HS-27A (cell line): ENCODE measurements around the gene TFCP2L1.

ENCODE experiments used
- DNase-seq: peaks from one replicate; pipeline ENCODE4 v3.0.0-alpha.2; 2012; ENCODE audit warnings: low read depth, missing footprints

TFCP2L1 gene

GRCh38 chr2:121219866-121220265 lies 65.1 kb downstream of the TFCP2L1 start:
- DNase-seq: no peak

- no peak for DNase-seq
These were observed 66.5 kb downstream of the TFCP2L1 start for GRCh38 chr2:121218386-121218938.

GRCh38 chr2:121217627-121218026 lies 67.4 kb downstream of the TFCP2L1 start:
- DNase-seq: no peak

- DNase-seq: no peak
These were observed 70.7 kb downstream of the TFCP2L1 start for GRCh38 chr2:121214296-121214695.

DNA sequence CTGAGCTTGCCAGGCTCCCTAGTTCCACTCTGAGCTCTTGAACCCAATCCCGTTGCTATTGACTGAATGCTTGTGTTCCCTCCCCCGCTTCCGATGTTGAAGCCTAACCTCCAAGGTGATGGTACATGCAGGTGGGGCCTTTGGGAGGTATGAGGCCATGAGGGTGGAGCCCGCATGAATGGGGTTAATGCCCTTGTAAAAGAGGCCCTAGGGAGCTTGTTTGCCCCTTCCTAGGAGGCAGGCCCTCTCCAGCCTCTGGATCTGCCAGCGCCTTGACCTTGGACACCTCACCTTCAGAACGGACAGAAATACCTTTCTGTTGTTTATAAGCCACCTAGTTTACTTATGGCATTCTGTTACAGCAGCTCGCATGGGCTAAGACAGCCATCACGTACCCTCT lies 71.6 kb downstream of the TFCP2L1 start:
- DNase-seq: no peak

DNA sequence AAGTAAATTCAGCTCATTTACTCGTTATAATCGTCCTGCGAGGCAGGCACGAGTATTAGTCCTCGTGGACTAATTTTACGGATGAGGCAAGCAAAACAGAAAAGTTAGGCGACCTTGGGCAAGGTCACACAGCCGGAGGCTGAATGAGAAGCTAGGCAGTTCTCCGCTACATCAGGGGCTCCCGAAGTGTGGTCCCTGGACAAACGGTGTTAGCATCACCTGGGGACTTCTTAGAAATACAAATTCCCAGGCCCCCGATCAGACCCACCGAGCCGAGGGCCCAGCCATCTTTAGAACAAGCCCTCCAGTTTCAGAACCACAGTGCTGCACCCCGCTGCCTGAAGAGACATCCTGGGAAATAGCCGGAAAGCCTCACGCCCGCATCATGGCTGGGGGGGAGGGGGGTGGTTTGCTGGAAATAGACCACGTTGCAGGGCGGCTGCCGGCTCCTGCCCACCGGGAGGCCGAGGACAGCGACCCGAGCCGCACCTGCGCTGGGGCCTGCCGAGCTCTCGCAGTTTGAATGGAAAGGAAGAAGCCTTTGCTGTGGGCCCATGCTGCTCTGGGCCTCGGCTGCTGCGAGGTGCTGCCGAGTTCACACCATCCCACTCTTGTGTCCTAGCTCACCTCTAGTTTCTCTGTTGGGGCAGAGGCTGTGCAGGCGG lies 72.2 kb downstream of the TFCP2L1 start:
- DNase-seq: no peak

GRCh38 chr2:121211689-121212151 lies 73.3 kb downstream of the TFCP2L1 start:
- no peak for DNase-seq

- no peak for DNase-seq
These were observed 73.8 kb downstream of the TFCP2L1 start for GRCh38 chr2:121211251-121211650.

GRCh38 chr2:121210691-121211090 lies 74.3 kb downstream of the TFCP2L1 start:
- no peak for DNase-seq

DNA sequence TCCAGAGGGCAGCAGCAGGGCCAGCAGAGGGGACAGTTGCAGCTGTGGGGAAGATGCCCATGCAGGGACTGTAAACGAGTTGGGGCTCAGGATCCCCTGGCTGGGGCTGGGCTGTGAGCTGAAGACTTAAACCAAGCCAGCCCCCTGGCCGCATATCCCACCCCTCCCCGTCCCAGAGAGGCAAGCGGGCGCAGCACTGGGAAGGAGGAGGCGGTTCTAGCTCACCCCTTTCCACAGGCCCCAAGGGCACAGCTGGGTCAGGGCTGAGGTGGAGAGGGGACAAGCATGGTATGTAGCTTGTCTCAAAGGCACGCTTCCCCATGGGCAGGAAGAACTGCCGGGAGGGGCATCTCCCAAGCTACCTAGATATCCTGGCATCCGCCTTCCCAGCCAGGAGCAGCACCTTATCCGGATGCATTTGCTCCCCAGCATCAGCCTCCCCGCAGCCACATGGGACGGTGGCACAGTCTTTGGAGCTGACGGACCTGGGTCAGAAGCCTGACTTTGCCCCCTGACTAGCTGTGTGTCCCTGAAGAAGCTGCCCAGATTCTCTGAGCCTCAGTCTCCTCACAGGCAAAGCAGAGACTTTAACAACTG lies 75.9 kb downstream of the TFCP2L1 start:
- no peak for DNase-seq

DNA sequence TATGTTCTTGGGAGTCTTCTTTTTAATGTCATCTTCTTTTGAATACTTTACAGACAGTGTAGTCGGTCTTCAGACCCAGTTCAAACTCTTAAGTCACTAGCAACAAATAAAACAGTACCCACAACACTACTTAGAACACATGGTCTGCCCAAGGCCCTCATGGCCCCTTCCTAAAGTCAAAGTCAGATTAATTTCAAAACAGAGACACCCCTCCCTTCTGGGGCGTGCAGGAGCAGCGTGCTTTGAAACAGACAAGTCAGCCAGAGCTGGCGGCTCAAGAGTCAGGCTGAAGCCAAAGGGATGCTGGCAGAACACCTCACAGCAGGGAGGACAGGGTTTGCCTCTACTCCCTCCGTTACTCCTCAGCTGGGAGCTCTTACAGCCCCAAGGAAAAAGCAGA lies 77.5 kb downstream of the TFCP2L1 start:
- no peak for DNase-seq

DNA sequence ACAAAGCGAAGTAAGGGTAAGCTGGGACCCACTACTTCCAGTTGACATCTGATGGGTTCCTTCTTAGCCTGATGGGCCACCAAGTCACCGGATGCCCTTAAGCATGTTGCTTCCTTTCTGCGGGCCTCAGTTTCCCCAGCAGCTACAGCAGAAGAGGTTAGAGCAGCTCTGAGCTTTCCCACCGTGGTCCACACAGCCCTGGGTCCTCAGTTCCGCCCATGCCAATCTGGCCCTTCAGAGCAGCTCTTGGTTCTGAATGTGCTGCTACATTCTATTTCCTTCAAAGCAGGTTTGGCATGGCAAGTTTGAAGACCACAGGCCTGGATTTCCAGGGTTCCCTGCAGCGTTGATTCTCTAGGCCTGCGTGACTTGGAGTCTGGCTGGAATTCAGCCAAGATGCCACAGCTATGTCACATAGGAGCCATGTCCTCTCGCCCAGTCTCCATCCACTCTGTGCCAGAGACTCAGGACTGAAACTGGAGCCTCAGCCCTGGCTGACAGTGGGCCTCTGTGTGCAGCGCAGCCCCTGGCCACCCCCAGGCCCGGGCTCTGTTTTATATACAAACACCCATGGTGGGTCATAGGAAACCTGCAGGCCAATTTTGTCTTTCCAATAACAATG lies 79.6 kb downstream of the TFCP2L1 start:
- DNase-seq: no peak

DNA sequence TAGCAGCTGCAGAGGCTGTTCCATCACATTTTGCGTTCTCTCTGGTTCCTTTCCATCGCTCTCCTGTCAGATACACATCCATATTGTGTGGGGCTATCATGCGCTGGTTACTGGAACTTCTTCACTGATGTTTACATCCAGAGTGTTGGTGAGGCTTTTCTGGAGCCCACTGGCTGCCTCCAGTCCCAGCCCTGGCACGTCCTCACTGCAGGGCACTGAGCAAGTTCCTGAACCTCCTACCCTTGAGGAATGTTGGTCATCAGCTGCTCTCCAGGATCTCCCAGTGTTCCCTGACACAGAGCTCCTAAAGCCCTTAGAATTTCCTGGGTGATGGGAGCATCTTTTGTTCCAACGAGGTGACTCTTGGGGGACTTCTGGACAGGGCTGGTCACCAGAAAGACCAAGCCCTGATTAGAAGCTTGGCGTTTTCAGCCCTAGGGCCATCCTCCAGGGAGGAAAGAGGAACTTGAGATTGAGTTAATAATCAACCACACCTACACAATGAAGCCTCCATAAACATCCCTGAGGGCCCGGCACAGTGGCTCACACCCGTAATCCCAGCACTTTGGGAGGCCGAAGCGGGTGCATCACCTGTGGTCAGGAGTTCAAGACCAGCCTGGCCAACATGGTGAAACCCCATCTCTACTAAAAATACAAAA lies 81.3 kb downstream of the TFCP2L1 start:
- DNase-seq: no peak

GRCh38 chr2:121202541-121203310 lies 82.3 kb downstream of the TFCP2L1 start:
- DNase-seq: no peak

DNA sequence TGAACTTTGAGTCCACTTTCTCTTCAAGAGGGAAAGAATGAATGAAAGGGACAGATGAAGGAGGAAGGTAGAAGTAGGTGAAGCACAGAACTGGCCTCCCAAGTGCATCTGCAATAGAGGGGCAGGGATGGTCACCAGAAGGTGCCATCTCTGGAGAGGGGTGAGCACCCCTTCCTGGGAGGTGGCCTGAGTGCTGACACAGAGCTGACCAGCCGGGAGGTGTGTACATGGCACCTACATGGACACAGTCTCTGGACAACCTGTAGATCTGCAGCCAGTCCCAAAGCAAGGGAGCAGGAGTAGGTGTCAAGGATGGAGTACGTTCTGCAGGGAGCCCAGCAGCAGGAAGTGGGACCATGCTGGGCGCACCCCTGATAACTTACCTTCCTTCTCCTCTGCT lies 83.2 kb downstream of the TFCP2L1 start:
- DNase-seq: no peak

DNA sequence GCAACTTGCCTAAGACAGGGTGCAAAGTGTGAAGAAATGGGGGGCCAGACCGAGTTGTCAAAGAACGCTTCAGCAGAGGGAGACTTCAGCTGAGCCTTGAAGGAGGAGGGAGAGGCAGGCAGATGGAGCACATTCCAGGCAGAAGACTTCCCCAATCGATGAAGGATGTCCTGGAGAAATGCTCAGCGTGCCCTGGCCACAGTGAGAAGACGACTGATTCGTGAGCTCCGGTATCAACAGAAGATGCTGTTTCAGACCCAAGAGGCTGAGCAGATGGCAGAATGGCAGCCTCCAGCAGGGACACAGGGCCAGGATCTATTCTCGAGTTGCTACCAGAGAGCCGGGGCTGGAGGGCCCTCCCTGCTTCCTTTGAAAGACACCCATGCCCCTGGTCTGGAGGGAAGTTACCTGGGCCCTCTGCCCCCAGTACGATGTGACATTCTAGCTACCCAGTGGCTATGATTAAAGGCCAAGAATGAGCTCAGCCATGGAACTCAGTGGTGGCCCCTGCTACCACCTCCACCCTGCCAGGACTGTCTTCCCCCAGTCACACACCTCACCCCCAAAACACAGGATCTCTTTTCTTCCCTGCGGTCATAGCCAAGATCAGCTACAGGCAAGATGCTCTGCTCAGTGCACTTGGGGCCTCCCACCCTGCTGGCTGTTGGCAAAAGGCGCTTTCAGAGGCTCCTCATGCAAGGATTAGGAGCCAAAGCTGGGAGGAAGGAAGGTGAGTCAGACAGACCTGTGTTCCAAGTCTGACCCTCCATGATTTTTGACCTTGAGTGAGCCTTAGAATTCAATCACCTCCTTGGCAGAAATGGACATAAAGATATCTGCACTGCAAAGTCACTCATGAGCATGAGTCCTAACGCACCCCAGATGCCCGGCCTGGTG lies 84.3 kb downstream of the TFCP2L1 start:
- DNase-seq: no peak

GRCh38 chr2:121200011-121200347 lies 85.0 kb downstream of the TFCP2L1 start:
- DNase-seq: no peak

- no peak for DNase-seq
These were observed 85.6 kb downstream of the TFCP2L1 start for GRCh38 chr2:121199281-121200010.

DNA sequence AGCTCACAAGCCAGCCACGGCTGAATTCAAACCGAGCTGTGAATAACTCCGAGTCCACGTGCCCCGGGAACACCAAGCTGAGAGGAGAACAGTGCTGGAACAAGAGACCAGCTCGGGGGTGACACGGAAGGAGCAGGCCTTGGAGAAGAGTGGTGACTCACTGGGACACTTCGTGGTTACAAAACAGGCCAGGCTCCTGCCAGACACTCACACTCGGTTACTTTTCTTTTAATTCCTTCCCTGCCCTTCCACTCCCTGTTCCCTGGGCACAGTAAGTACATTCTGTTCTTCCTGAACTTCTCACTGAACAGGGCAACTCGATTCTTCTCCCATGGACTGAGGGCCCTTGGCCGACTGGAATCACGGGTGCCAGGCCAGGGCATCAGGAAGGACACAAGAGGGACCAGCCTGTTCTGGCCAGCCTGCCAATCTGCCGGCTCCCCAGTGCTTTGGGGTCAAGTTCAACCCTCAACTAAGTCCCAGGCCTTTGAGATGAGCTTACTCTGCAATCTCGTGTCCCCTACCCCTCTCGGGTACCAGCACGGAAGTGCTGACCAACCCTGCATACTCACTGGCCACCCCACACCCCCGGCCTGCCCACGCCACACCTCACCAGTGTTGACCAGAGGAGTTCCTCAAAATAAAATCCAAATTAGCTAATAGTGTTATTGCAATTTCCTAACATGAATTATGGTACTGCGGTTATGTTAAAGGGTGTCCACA lies 87.5 kb downstream of the TFCP2L1 start:
- no peak for DNase-seq

DNA sequence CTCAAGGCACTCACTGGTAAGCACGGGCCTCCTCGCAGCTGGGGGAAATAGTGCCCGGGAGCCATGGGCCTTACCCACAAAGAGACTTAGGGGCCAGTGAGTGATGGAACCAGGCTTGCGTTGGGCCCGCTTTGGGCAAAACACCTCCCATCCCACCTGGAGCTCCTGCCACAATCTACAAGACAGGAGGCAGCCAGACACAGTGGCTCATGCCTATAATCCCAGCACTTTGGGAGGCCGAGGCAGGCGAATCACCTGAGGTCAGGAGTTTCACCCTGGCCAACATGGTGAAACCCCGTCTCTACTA lies 88.2 kb downstream of the TFCP2L1 start:
- DNase-seq: no peak
